ENCODE results near the gene SIGLEC6. TPM values are rescaled to one million over a fixed set of nuclear protein-coding genes. Genes with fewer than 3 reads are reported as not detected.

The SIGLEC6 gene
- total and polyA plus RNA-seq, 3 donors from 2014 or later: 0.29 to 1.1 (median 0.55) TPM

- Histone ChIP-seq H3K27me3 (no peaks in the 10 kb centered on the region), H3K4me1 (no peaks in the 10 kb centered on the region), H3K4me3 (no peak overlapping the region), H3K36me3 (ENCODE audit: low read depth, missing control alignments) (no peaks in the 10 kb centered on the region), H3K9me3 (no peaks in the 10 kb centered on the region), H3K27ac (no peak overlapping the region)
- TF ChIP-seq CTCF (IDR thresholded peaks at IDR 0.05): no peak
- no peak for TF ChIP-seq POLR2A (IDR thresholded peaks at IDR 0.05)
- WGBS, 2 donors: 81 to 88% methylated on average over 19 to 20 of the region's 20 CpGs
- intact Hi-C loops (cut with DNase I; ENCODE audit: low total_unique reads): no loop called here
- DNase-seq: no peak
Measured at GRCh38 chr19:51550848-51551672, 19.6 kb upstream of the SIGLEC6 start.

GRCh38 chr19:51549533-51550324 lies 18.3 kb upstream of the SIGLEC6 start:
- Histone ChIP-seq H3K36me3 (ENCODE audit: low read depth, missing control alignments) (no peaks in the 10 kb centered on the region), H3K9me3 (no peaks in the 10 kb centered on the region), H3K27ac (no peak overlapping the region), H3K27me3 (no peaks in the 10 kb centered on the region), H3K4me3 (no peak overlapping the region), H3K4me1 (no peaks in the 10 kb centered on the region)
- intact Hi-C loops (cut with DNase I; ENCODE audit: low total_unique reads): no loop called here
- WGBS, 2 donors: 72 to 74% methylated on average over 7 to 8 of the region's 8 CpGs
- TF ChIP-seq CTCF (IDR thresholded peaks at IDR 0.05) (no peak), POLR2A (IDR thresholded peaks at IDR 0.05) (no peak)
- no peak for DNase-seq

- Histone ChIP-seq H3K36me3 (ENCODE audit: low read depth, missing control alignments) (no peaks in the 10 kb centered on the region), H3K4me1 (no peaks in the 10 kb centered on the region), H3K27me3 (no peaks in the 10 kb centered on the region), H3K9me3 (no peaks in the 10 kb centered on the region), H3K27ac (no peak overlapping the region), H3K4me3 (no peak overlapping the region)
- intact Hi-C loops (cut with DNase I; ENCODE audit: low total_unique reads): no loop called here
- no peak for DNase-seq
- TF ChIP-seq POLR2A (IDR thresholded peaks at IDR 0.05): no peak
- TF ChIP-seq CTCF (IDR thresholded peaks at IDR 0.05): no peak
- WGBS, 2 donors: 76 to 83% methylated on average over 4 of the region's 4 CpGs
Measured at GRCh38 chr19:51548891-51549305, 17.4 kb upstream of the SIGLEC6 start.

- no peaks in the 10 kb centered on the region for H3K9me3 ChIP-seq
- no peaks in the 10 kb centered on the region for H3K4me1 ChIP-seq
- intact Hi-C loops (cut with DNase I; ENCODE audit: low total_unique reads): no loop called here
- H3K36me3 ChIP-seq (ENCODE audit: low read depth, missing control alignments): no peaks in the 10 kb centered on the region
- DNase-seq: no peak
- TF ChIP-seq POLR2A (IDR thresholded peaks at IDR 0.05) (no peak), CTCF (IDR thresholded peaks at IDR 0.05) (no peak)
- 65 to 73% methylated on average over 5 of the region's 5 CpGs for WGBS, 2 donors
- no peak overlapping the region for H3K4me3 ChIP-seq
- no peak overlapping the region for H3K27ac ChIP-seq
- no peaks in the 10 kb centered on the region for H3K27me3 ChIP-seq
Measured at GRCh38 chr19:51548213-51548651, 16.8 kb upstream of the SIGLEC6 start.

Measured in testis (tissue), 3 donors.